HG02885 (cell line): ENCODE measurements around the gene VTN.
A peak's percentile ranks its signal among the peaks of the same experiment; 100 is the strongest.

Source experiments
- ATAC-seq: cut with Tn5 transposase; IDR thresholded peaks from one replicate; pipeline ENCODE4 v1.9.1; 2021; ENCODE audit warnings: mild to moderate bottlenecking; ENCODE audit not compliant: unreplicated experiment, poor library complexity

The VTN gene

DNA sequence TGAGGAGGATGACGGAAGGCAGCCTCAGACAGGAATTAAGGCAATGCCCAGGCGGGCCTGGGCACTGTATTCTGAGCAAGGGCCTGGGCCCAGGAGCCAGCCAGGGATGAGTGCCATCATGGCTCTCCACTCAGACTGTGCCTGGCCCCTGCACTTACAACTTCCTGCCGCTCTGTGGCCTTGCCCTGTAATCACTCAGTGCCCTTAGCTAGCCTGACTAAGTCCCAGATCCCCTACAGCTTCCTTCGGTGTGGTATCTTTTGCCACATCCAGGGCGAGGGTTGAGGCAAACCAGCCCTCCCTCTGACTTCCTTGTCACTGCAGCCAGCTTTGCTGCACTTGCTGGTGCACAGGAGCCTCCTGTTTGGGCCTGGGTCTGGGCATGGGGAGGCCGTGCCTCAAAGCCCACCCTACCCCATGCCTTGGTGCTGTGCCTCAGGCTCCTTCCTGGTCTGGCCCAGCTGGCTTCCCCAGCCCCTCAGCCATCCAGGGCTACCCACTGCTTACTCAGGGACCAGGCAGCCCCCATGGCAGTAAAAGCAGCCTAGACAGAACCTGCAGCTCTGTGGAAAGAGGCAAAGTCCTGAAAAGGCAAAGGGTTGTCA is 26.6 kb upstream of the VTN start:
- ATAC-seq = no peak

- ATAC-seq = no peak
Observed at GRCh38 chr17:28395968-28396367, 25.9 kb upstream of the VTN start.

GRCh38 chr17:28395426-28395825 is 25.3 kb upstream of the VTN start:
- ATAC-seq = no peak

- no peak for ATAC-seq
Observed at GRCh38 chr17:28394337-28395116, 24.4 kb upstream of the VTN start.

GRCh38 chr17:28392491-28392890 is 22.4 kb upstream of the VTN start:
- no peak for ATAC-seq

DNA sequence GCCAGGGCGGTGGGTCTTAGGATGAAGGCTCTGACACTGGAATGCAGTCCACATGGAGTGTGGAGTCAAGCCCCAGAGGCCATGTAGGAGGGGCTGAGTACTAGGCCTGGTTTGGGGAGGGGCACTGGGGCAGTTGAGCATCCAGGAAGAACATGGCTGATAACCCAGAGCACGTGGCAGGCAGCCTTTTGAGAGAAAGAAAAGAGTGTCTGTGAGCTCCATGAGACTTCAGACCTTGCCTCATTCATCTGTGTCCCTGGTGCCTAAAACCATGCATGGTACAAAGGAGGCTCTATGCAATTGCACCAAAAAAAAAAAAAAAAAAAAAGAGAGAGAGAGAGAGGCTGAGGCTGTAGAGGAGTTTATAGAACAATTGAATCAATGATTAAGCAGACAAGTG is 21.3 kb upstream of the VTN start:
- no peak for ATAC-seq

GRCh38 chr17:28390984-28391383 is 20.9 kb upstream of the VTN start:
- no peak for ATAC-seq

DNA sequence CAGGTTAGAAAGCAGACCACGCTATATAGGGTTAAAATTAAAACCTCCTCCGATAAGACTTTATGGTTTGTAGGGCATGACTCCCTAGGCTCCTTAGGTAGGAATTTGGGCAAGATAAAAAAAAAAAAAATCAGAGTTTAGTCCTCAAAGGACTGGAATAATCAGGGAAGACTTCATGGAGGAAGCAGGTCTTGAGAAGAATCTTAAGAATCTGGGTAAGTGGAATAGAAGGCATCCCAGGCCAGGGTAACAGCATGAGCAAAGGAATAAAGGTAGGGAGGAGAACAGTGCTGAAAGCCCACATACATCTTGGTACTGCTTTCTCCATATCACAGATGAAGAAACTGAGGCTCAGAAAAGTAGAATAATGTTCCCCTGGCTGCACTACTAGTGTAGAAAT is 20.5 kb upstream of the VTN start:
- no peak for ATAC-seq

DNA sequence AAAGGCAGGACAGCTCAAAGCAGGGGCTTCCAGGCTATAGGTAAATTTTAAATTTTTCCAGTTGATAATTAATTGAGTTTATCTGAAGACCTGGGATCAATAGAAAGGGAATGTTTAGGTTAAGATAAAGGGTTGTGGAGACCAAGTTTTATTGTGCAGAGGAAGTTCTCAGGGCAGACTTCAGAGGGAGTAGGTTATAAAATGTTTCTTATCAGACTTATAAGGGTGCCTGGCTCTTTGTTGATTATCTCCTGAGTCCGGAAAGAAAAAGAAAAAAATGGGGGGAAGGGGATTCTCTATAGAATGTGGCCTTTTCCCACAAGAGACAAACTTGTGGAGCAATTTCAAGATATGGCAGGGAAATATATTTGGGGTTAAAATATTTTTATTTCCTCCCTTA is 20.0 kb upstream of the VTN start:
- no peak for ATAC-seq

DNA sequence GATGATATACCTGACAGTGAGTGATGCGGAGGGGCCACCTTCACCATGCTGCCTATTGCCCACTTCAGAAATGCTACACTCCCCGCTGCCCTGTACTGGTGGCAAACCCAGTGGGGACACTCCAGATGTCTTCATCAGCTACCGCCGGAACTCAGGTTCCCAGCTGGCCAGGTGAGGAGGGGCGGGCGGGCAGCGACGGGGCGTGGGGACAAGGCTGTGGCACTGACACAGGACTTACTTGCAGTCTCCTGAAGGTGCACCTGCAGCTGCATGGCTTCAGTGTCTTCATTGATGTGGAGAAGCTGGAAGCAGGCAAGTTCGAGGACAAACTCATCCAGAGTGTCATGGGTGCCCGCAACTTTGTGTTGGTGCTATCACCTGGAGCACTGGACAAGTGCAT is 18.0 kb upstream of the VTN start:
- ATAC-seq = no peak

- ATAC-seq = no peak
Observed at GRCh38 chr17:28386391-28386790, 16.3 kb upstream of the VTN start.

DNA sequence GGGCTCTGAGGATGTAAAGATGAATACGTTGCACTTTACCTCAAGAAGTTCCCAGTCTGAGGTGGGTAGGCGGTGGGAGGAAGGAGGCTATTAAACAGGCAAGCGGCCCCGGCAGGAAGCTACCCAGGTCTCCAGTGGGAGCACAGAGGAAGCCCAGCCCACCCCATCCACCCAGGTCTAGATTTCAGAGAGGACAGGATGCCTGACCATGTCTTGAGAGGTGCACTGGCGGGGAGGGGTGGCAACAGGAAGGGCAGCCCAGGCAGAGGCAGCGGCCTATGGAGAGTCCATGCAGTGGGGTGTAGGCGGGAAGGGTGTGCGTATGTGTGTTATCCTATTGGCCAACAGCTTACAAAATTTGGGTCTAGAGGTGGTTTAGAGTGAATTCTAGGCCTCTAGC is 15.3 kb upstream of the VTN start:
- no peak for ATAC-seq

DNA sequence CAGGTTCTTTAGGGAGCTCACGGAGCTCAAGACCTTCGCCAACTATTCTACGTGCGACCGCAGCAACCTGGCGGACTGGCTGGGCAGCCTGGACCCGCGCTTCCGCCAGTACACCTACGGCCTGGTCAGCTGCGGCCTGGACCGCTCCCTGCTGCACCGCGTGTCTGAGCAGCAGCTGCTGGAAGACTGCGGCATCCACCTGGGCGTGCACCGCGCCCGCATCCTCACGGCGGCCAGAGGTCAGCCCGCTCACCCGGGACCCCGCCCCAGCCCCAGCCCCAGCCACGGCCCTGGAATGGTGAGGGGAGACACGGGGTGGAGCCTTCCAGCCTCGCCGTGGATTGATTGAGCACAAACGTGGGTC is 14.9 kb upstream of the VTN start:
- ATAC-seq = no peak

- no peak for ATAC-seq
Observed at GRCh38 chr17:28384281-28385036, 14.4 kb upstream of the VTN start.

DNA sequence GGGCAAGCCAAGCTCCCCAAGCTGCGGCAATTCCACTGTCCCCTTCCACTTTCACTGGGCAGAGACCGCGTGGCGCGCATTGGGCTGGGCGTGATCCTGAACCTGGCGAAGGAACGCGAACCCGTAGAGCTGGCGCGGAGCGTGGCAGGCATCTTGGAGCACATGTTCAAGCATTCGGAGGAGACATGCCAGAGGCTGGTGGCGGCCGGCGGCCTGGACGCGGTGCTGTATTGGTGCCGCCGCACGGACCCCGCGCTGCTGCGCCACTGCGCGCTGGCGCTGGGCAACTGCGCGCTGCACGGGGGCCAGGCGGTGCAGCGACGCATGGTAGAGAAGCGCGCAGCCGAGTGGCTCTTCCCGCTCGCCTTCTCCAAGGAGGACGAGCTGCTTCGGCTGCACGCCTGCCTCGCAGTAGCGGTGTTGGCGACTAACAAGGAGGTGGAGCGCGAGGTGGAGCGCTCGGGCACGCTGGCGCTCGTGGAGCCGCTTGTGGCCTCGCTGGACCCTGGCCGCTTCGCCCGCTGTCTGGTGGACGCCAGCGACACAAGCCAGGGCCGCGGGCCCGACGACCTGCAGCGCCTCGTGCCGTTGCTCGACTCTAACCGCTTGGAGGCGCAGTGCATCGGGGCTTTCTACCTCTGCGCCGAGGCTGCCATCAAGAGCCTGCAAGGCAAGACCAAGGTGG is 11.2 kb upstream of the VTN start:
- ATAC-seq = no peak

DNA sequence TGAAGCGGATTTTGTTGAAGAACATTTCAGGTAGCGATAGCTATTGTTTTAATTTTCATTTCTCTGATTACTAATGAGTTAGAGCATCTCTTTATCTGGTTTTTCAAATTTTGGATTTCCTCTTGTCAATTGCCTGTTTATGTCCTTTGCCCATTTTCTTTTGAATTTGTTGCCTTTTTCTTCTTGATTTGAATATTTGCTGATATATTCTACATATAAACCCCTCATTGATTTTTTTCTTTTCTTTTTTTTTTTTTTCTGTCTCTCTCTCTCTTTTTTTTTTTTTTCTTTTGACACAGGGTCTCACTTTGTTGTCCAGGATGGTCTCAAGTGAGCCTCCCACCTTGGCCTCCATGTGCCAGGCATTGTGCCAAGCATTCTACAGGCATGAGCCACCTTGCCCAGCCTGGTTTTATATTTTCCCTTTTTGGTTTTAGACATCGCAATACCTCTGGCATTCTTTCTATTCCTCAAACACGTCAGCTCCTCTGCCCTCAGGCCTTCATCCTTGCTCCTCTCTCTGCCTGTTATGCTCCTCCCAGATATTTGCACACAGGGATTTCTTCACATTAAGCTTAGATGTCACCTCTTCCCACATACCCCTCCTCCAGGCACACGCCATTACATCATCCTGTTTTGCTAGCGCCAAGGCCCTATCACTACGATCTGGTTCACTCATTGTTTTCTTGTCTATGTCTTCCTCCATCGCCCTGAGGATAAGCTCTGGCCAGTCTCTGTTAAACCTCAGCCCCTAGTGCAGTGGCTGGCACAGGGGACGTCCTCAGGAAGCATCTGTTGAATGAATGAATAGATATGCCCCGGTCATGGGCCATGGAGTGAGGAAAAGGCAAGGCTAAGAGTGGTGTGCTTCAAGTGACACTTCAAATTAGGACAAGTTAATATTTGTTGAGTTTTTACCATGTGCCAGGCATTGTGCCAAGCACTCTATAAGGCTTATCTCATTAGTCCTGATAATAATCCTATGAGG is 10.0 kb upstream of the VTN start:
- ATAC-seq = no peak

GRCh38 chr17:28372945-28373274 is 2.8 kb upstream of the VTN start:
- no peak for ATAC-seq

DNA sequence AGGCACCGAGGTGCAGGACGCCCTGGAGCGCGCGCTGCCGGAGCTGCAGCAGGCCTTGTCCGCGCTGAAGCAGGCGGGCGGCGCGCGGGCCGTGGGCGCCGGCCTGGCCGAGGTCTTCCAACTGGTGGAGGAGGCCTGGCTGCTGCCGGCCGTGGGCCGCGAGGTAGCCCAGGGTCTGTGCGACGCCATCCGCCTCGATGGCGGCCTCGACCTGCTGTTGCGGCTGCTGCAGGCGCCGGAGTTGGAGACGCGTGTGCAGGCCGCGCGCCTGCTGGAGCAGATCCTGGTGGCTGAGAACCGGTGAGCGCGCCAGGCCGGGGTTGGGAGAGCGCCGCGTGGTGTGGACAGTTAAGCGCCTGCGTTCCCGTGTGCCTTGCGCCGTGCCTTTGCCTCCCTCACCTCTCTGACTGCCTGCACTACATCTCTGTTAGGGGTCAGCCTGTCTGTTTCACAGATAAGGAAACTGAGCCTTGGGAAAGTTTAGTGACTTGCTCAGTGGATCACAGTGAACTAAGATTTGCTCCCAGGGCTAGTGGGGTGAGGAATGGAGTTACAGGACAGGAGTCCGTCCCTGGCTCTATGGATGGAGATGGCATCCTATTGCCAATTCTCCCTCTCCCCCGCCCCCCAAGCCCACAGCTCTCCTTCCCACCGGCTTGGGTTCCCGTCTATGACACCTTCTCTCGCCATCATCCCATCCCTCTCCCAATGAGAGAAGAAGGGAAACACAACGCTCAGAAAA is 2.3 kb upstream of the VTN start:
- ATAC-seq = peak; percentile 15
